Right atrium auricular region (tissue), 2 donors: Measurements from ENCODE around the gene SREBF1. TPM values are rescaled to one million over a fixed set of nuclear protein-coding genes. Genes with fewer than 3 reads are reported as not detected.

Experiments
- DNase-seq: peaks from one replicate; pipeline ENCODE4 v3.0.0-alpha.2; 2019; ENCODE audit warnings: low spot score
- H3K27ac ChIP-seq, 2 donors: fragments of 200-600 bp; sonication (generic); 1 replicate in 1 of 2; 2 replicates in 1 of 2; pipeline ENCODE4 v1.5.1; 2016 to 2019
- H3K27me3 ChIP-seq, 2 donors: fragments of 200-600 bp; sonication (generic); one replicate each; pipeline versions ENCODE4 v1.5.1 to v1.6.0; 2017 to 2019
- H3K36me3 ChIP-seq: fragments of 200-600 bp; sonication (generic); one replicate; pipeline ENCODE4 v1.5.1; 2016
- H3K4me1 ChIP-seq, 2 donors: fragments of 200-600 bp; sonication (generic); one replicate each; pipeline versions ENCODE4 v1.5.1 to v1.6.0; 2017 to 2019
- H3K4me3 ChIP-seq, 2 donors: fragments of 200-600 bp; sonication (generic); 1 replicate in 1 of 2; 2 replicates in 1 of 2; pipeline ENCODE4 v1.5.1; 2017 to 2019; ENCODE audit warnings: mild to moderate bottlenecking in 1 of 2, moderate library complexity in 1 of 2
- H3K9me3 ChIP-seq, 2 donors: fragments of 200-600 bp; sonication (generic); one replicate each; pipeline ENCODE4 v1.5.1; 2019
- total RNA-seq, 2 donors: library from RNA; depleted of rRNA; stranded (reverse); fragments of >200 nt; gene quantifications; one replicate each; pipeline ENCODE4 v1.1.0, GENCODE V29; 2016
- TF ChIP-seq, protein P1 (sequence below), 2 donors: fragments of 200-600 bp; sonication (generic); IDR thresholded peaks; one replicate each; pipeline ENCODE4 v1.5.1; 2019; ENCODE audit warnings: antibody characterized with exemption in 2 of 2

Gene SREBF1
- total RNA-seq, 2 donors from 2014 or later = 17.0 to 29.8 TPM

DNA sequence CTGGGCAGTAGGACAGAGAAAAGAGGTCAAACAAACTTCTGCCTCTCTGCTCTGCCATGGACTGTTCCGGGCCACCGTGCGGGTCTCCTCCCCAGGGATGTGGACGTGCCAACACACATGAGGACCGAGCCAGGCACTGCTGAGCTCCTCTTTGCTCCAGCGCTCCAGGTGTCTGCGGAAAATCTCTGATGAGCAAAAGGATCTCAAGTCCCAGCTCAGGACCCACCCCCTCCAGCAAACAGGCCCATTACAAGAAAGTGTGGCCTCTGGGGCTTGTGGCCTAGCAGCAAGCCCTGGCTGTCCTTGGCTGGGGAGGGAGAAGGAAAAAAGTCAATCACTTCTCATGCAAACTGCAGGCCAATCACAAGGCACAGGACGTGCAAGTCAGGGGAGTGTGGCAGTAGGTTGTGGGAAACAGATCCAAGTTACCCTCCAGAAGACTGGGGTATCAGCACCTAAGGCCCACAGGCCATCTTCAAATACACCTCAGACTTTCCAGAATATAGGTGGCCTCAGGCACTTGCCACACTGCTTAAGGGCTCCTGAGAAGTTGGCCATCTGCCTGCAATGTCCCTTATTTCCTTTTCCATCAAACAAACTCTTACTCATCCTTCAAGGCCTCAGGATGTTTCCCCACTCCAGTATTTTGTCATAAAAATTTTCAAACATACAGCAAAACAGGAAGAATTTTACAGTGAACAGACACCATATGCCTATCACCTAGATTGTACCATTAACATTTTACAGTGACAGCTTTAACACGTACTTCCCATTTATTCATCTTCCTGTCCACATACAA, 36.0 kb upstream of the SREBF1 start:
- H3K27ac ChIP-seq = peak overlapping the region in 1 of 2 donors; percentile 11
- H3K4me3 ChIP-seq = no peak overlapping the region
- H3K9me3 ChIP-seq = no peaks in the 10 kb centered on the region
- peaks cover 9 to 63% of the 10 kb centered on the region in 2 donors for H3K4me1 ChIP-seq
- H3K27me3 ChIP-seq = no peaks in the 10 kb centered on the region
- TF ChIP-seq, protein P1, sequence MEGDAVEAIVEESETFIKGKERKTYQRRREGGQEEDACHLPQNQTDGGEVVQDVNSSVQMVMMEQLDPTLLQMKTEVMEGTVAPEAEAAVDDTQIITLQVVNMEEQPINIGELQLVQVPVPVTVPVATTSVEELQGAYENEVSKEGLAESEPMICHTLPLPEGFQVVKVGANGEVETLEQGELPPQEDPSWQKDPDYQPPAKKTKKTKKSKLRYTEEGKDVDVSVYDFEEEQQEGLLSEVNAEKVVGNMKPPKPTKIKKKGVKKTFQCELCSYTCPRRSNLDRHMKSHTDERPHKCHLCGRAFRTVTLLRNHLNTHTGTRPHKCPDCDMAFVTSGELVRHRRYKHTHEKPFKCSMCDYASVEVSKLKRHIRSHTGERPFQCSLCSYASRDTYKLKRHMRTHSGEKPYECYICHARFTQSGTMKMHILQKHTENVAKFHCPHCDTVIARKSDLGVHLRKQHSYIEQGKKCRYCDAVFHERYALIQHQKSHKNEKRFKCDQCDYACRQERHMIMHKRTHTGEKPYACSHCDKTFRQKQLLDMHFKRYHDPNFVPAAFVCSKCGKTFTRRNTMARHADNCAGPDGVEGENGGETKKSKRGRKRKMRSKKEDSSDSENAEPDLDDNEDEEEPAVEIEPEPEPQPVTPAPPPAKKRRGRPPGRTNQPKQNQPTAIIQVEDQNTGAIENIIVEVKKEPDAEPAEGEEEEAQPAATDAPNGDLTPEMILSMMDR (IDR thresholded peaks at IDR 0.05) = no peak
- H3K36me3 ChIP-seq = peaks cover 14% of the 10 kb centered on the region
- no peak for DNase-seq

DNA sequence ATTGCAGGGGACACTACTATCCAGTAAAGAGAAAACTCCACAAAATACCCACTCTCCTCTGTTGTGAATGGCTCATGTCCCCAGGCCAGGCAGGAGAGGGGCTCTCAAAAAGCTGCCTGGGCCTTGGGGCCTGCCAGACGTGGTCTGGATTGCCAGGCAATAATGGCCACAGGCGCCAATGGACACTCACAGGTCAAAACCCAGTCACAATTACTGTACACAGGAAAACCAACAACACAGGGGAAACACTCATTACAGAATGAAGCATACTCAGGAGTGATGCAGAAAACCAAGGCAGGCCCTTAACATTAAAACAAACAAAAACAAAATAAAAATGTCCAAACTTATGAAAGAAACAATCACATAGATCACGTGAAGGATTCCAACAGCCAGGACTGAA, 35.1 kb upstream of the SREBF1 start:
- peaks cover 22% of the 10 kb centered on the region for H3K36me3 ChIP-seq
- H3K4me1 ChIP-seq = peaks cover 9 to 61% of the 10 kb centered on the region in 2 donors
- TF ChIP-seq, protein P1 (IDR thresholded peaks at IDR 0.05) = no peak
- no peaks in the 10 kb centered on the region for H3K27me3 ChIP-seq
- H3K9me3 ChIP-seq = no peaks in the 10 kb centered on the region
- no peak for DNase-seq
- no peak overlapping the region for H3K27ac ChIP-seq
- H3K4me3 ChIP-seq = no peak overlapping the region

DNA sequence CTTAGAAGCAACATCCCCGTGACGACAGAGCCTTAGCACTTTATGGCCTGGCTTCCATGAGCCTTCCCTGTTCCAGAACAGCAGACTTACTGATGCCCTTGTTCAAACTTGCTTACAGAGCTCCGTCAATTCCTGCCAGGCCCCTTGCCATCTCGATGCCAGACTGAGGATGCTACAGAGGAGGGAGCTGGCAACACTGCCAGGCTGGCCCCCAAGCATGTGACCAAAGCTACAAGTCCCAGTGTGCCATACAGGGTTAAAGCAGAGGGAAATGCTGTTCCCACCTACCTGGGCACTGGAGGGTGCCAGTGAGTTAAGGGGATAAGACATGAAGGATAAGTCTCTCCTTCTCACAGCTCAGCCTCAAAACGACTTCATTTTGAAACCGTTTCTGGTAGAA, 33.5 kb upstream of the SREBF1 start:
- Histone ChIP-seq H3K27ac (peak overlapping the region in 1 of 2 donors; percentile 26), H3K27me3 (no peaks in the 10 kb centered on the region), H3K9me3 (no peaks in the 10 kb centered on the region), H3K4me3 (no peak overlapping the region), H3K4me1 (peaks cover 0 to 46% of the 10 kb centered on the region in 2 donors), H3K36me3 (peaks cover 27% of the 10 kb centered on the region)
- no peak for DNase-seq
- TF ChIP-seq, protein P1 (IDR thresholded peaks at IDR 0.05) = no peak

DNA sequence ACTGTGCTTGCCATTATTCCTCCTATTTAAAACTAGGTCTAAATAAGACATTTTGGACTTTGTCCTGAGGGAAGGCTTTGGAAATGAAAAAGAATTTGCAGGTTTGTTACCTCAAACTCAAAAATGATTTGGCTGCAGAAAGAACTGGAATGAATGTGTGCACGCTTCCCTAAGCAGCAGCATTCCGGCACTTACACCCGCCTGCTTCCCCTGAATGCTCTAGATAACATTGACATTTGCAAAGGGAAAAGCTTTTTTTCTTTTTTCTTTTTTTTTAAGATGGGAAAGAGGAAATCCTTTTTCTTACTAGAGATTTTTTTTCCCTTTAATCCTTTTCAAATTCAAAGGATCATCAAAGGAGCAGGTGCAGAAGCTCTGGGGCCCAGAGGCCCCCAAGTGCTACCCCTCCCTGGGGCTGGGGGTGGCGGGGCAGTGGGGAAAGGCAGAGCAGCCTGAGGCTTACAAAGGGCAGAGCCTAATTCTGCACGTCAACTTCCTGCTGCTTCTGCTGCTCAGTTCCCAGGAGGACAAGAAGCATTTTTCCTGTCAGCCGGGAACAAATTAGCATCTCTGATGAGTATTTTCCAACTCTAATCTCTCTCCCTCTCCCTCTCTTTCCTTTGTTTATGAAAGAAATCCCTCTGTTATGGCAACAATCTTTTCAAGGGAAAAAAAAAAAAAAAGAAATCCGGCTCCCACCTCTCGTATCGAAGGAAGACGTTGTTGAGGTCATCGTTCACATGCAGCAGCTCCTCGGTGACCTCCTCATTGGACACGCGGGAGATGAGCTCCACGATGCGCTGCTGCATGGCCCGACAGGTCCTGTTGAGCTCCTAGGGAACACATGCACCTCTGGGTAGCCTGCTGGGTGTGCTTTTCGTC, 32.1 kb upstream of the SREBF1 start:
- peak overlapping the region; percentile 46 to 60 for H3K27ac ChIP-seq
- H3K9me3 ChIP-seq = no peaks in the 10 kb centered on the region
- peaks cover 0 to 36% of the 10 kb centered on the region in 2 donors for H3K4me1 ChIP-seq
- no peak for DNase-seq
- H3K4me3 ChIP-seq = no peak overlapping the region
- TF ChIP-seq, protein P1 (IDR thresholded peaks at IDR 0.05) = no peak
- no peaks in the 10 kb centered on the region for H3K27me3 ChIP-seq
- peaks cover 29% of the 10 kb centered on the region for H3K36me3 ChIP-seq

DNA sequence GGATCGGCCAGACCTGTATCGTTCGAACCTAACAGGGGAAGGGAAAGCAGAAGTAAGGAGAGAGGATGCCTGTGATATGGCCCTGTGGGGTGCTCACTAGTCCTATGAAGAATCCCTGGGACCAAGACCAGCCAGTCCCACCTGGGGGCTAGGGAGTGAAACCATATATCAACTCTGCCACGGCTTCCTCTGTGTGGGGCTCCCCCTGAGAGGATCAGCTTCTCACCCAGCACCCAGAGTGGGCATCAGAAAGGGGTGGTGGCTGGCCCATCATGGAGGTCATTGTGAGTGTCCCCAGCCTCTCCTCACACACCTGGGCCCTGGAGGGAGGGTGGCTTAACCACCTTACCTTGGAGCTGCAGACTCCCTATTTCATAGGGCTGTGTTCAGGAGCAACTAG, 30.1 kb upstream of the SREBF1 start:
- Histone ChIP-seq H3K4me1 (peaks cover 0 to 24% of the 10 kb centered on the region in 2 donors), H3K27ac (no peak overlapping the region), H3K27me3 (no peaks in the 10 kb centered on the region), H3K9me3 (no peaks in the 10 kb centered on the region), H3K36me3 (peaks cover 36% of the 10 kb centered on the region), H3K4me3 (no peak overlapping the region)
- DNase-seq = no peak
- TF ChIP-seq, protein P1 (IDR thresholded peaks at IDR 0.05) = no peak
